ENCODE measurements around the gene KCNA5. TPM values are rescaled to one million over a fixed set of nuclear protein-coding genes. Genes with fewer than 3 reads are reported as not detected.

The KCNA5 gene
- polyA plus RNA-seq, 3 donors, result not detected

- Histone ChIP-seq H3K4me1 (ENCODE audit: control insufficient read depth in 1 of 2, insufficient read depth in 2 of 2, low read length in 2 of 2) (no peaks in the 10 kb centered on the region), H3K9me3 (replicated peaks in 1 of 2; ENCODE audit: control insufficient read depth in 1 of 2, insufficient read depth in 1 of 2, low read length in 2 of 2) (no peaks in the 10 kb centered on the region), H3K27ac (ENCODE audit: low read depth in 1 of 2, low read length in 2 of 2) (no peak overlapping the region), H3K9ac (ENCODE audit: insufficient read depth, low read length, poor library complexity, severe bottlenecking) (no peak overlapping the region), H2AFZ (ENCODE audit: insufficient read depth, low read depth, low read length, poor library complexity, severe bottlenecking) (no peak overlapping the region), H4K20me1 (ENCODE audit: insufficient read depth, low read length) (no peaks in the 10 kb centered on the region), H3K4me3 (replicated peaks in 1 of 3; ENCODE audit: low read depth in 2 of 3, low read length in 3 of 3) (no peak overlapping the region), H3K79me2 (ENCODE audit: insufficient read depth, low read length) (no peaks in the 10 kb centered on the region), H3K27me3 (ENCODE audit: control insufficient read depth in 2 of 2, insufficient read depth in 2 of 2, low read length in 2 of 2) (peaks cover 0 to 6% of the 10 kb centered on the region in 2 donors), H3K36me3 (replicated peaks in 1 of 2; ENCODE audit: control insufficient read depth in 1 of 2, insufficient read depth in 2 of 2, low read length in 2 of 2) (no peaks in the 10 kb centered on the region), H3K4me2 (replicated peaks; ENCODE audit: extremely low read depth, low read length, poor library complexity, severe bottlenecking) (no peak overlapping the region)
- H3K36me3 Mint-ChIP-seq, result no peaks in the 10 kb centered on the region
- peaks cover 5 to 22% (median 7%) of the 10 kb centered on the region in 3 donors for H3K27me3 Mint-ChIP-seq (ENCODE audit: low read depth in 3 of 3)
- H3K27ac Mint-ChIP-seq, result peak overlapping the region in 1 of 7 donors; percentile 52
- no peak for DNase-seq
- H3K4me3 Mint-ChIP-seq, result no peak overlapping the region
- WGBS (ENCODE audit: insufficient coverage), result 50% methylated on average over 1 of the region's 4 CpGs
- H3K4me1 Mint-ChIP-seq, result no peaks in the 10 kb centered on the region
- intact Hi-C loops (cut with micrococcal nuclease), result no loop called here
- no peak for TF ChIP-seq CTCF (IDR thresholded peaks at IDR 0.05)
- H3K9me3 Mint-ChIP-seq, result peaks cover 0 to 2% (median 0%) of the 10 kb centered on the region in 7 donors
Observed at GRCh38 chr12:5027046-5027821, 16.4 kb upstream of the KCNA5 start.

GRCh38 chr12:5030066-5030465 is 13.6 kb upstream of the KCNA5 start:
- Mint-ChIP-seq H3K9me3 (peaks cover 0 to 2% (median 0%) of the 10 kb centered on the region in 7 donors), H3K36me3 (no peaks in the 10 kb centered on the region), H3K4me1 (no peaks in the 10 kb centered on the region), H3K27ac (no peak overlapping the region), H3K4me3 (no peak overlapping the region), H3K27me3 (ENCODE audit: low read depth in 3 of 3) (peaks cover 5 to 20% (median 10%) of the 10 kb centered on the region in 3 donors)
- Histone ChIP-seq H3K4me1 (ENCODE audit: control insufficient read depth in 1 of 2, insufficient read depth in 2 of 2, low read length in 2 of 2) (no peaks in the 10 kb centered on the region), H3K27ac (ENCODE audit: low read depth in 1 of 2, low read length in 2 of 2) (no peak overlapping the region), H4K20me1 (ENCODE audit: insufficient read depth, low read length) (no peaks in the 10 kb centered on the region), H2AFZ (ENCODE audit: insufficient read depth, low read depth, low read length, poor library complexity, severe bottlenecking) (no peak overlapping the region), H3K79me2 (ENCODE audit: insufficient read depth, low read length) (no peaks in the 10 kb centered on the region), H3K9ac (ENCODE audit: insufficient read depth, low read length, poor library complexity, severe bottlenecking) (no peak overlapping the region), H3K4me3 (replicated peaks in 1 of 3; ENCODE audit: low read depth in 2 of 3, low read length in 3 of 3) (no peak overlapping the region), H3K4me2 (replicated peaks; ENCODE audit: extremely low read depth, low read length, poor library complexity, severe bottlenecking) (no peak overlapping the region), H3K36me3 (replicated peaks in 1 of 2; ENCODE audit: control insufficient read depth in 1 of 2, insufficient read depth in 2 of 2, low read length in 2 of 2) (no peaks in the 10 kb centered on the region), H3K27me3 (ENCODE audit: control insufficient read depth in 2 of 2, insufficient read depth in 2 of 2, low read length in 2 of 2) (peaks cover 0 to 6% of the 10 kb centered on the region in 2 donors), H3K9me3 (replicated peaks in 1 of 2; ENCODE audit: control insufficient read depth in 1 of 2, insufficient read depth in 1 of 2, low read length in 2 of 2) (no peaks in the 10 kb centered on the region)
- TF ChIP-seq CTCF (IDR thresholded peaks at IDR 0.05), result no peak
- intact Hi-C loops (cut with micrococcal nuclease), result no loop called here
- no peak for DNase-seq

All from CD14-positive monocyte (primary cell).